SH-SY5Y (cell line): ENCODE results near the gene TANGO6.

Experiments
- GATA2 ChIP-seq: IDR thresholded peaks from 2 replicates; pipeline ENCODE4 v1.6.1; 2011; ENCODE audit warnings: mild to moderate bottlenecking, low read depth, low read length
- GATA3 ChIP-seq: IDR thresholded peaks from 2 replicates; pipeline ENCODE4 v1.6.1; 2011; ENCODE audit warnings: low read depth, mild to moderate bottlenecking, low read length, moderate library complexity

DNA sequence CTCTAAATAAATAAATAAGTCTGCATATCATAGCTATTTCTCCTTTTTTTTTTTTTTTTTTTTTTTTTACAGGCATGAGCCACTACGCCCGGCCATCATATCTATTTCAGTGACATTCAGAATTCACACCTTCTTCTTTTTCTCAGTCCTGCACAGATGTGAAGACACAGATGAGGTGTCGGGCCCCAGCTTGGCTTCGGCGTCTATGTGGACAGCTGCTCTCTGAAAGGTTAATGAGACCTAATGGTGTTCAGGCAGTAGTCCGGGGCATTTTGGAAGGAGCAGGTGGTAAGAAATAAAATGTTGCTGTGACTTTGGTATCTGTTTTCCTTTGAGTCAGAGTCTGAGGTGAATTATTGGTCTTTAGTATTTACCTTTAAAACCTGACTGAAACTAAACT lies 23.6 kb downstream of the TANGO6 start:
- TF ChIP-seq GATA2 (no peak), GATA3 (no peak)
